GM12878 (cell line): ENCODE measurements around the gene DCBLD1. TPM values are rescaled to one million over a fixed set of nuclear protein-coding genes. Genes with fewer than 3 reads are reported as not detected.

Source experiments
- ATAC-seq: fragments of 200-7000 bp; cut with Tn5 transposase; 3 replicates; pipeline ENCODE4 v1.9.1; 2020; ENCODE audit warnings: mild to moderate bottlenecking, moderate library complexity
- BruUV-seq: library from RNA; stranded (reverse); fragments of 400-500 nt; replicated peaks from 2 replicates; lab custom pipeline; 2021; lab: Mats Ljungman, UMichigan
- CTCF ChIA-PET: fragments of 300-600 bp; sonication (Branson Sonifier 250); formaldehyde crosslinking; extraction: SDS; loops from one replicate; lab custom pipeline; 2021; ENCODE audit warnings: inconsistent platforms; lab: Yijun Ruan, JAX
- POLR2A ChIA-PET: fragments of 350-600 bp; formaldehyde crosslinking; extraction: SDS; loops from one replicate; lab custom pipeline; 2021; ENCODE audit warnings: inconsistent platforms; lab: Charles Lee
- RAD21 ChIA-PET: fragments of 300-600 bp; sonication (Branson Sonifier 250); formaldehyde crosslinking; loops from one replicate; lab custom pipeline; 2023; ENCODE audit warnings: antibody characterized with exemption; ENCODE audit not compliant: unreplicated experiment; lab: Charles Lee
- SMC1A ChIA-PET: fragments of 300-600 bp; sonication (Branson Sonifier 250); formaldehyde crosslinking; loops from one replicate; lab custom pipeline; 2023; ENCODE audit not compliant: unreplicated experiment, uncharacterized antibody; lab: Charles Lee
- DNase-seq: peaks from one replicate; pipeline ENCODE4 v3.0.0-alpha.2; 2011; ENCODE audit warnings: low read depth, low spot score
- FAIRE-seq: peaks from 3 replicates; lab custom pipeline; 2011; peaks lifted over from hg19 to GRCh38; lab: Jason Lieb, UNC
- H2AFZ ChIP-seq: 2 replicates; pipeline ENCODE4 v1.6.0; 2011; ENCODE audit warnings: low read depth, low read length, control low read depth; ENCODE audit not compliant: control insufficient read depth
- H3K27ac ChIP-seq: 2 replicates; pipeline ENCODE4 v1.5.1; 2011; ENCODE audit warnings: control low read depth; ENCODE audit not compliant: control insufficient read depth, insufficient read depth
- H3K27me3 ChIP-seq, 2 experiments: replicated peaks in 1 of 2; 2 replicates each; pipeline versions ENCODE4 v1.6.0 to v1.6.1; 2011; ENCODE audit warnings: low read length in 1 of 2; ENCODE audit not compliant: control insufficient read depth in 2 of 2, insufficient read depth in 2 of 2
- H3K36me3 ChIP-seq, 2 experiments: 2 replicates each; pipeline ENCODE4 v1.5.1; 2011; ENCODE audit warnings: low read length in 1 of 2; ENCODE audit not compliant: control insufficient read depth in 2 of 2, insufficient read depth in 2 of 2
- H3K4me1 ChIP-seq: 2 replicates; pipeline ENCODE4 v1.6.1; 2011; ENCODE audit warnings: mild to moderate bottlenecking, low read length, moderate library complexity, mixed read lengths; ENCODE audit not compliant: control insufficient read depth, insufficient read depth
- H3K4me2 ChIP-seq: 2 replicates; pipeline ENCODE4 v1.6.0; 2011; ENCODE audit warnings: control low read depth; ENCODE audit not compliant: control insufficient read depth, insufficient read depth
- H3K4me3 ChIP-seq: fragments of 200-600 bp; sonication (generic); 2 replicates; pipeline ENCODE4 v1.5.1; 2016
- H3K79me2 ChIP-seq: 2 replicates; pipeline ENCODE4 v1.6.0; 2011; ENCODE audit warnings: low read length; ENCODE audit not compliant: control insufficient read depth, insufficient read depth
- H3K9ac ChIP-seq: 2 replicates; pipeline ENCODE4 v1.8.0; 2011; ENCODE audit warnings: low read length, control low read depth, mixed read lengths; ENCODE audit not compliant: control insufficient read depth, insufficient read depth
- H3K9me3 ChIP-seq: replicated peaks from 3 replicates; pipeline ENCODE4 v1.5.1; 2011; ENCODE audit warnings: mild to moderate bottlenecking, low read length; ENCODE audit not compliant: control insufficient read depth, insufficient read depth
- H4K20me1 ChIP-seq: 2 replicates; pipeline ENCODE4 v1.6.0; 2011; ENCODE audit not compliant: control insufficient read depth, insufficient read depth
- BCLAF1 ChIP-seq: fragments of 450-650 bp; IDR thresholded peaks from 2 replicates; pipeline ENCODE4 v1.6.1; 2017; ENCODE audit warnings: antibody characterized with exemption, mild to moderate bottlenecking, moderate library complexity
- ZNF207 ChIP-seq: fragments of 450-650 bp; IDR thresholded peaks from 2 replicates; pipeline ENCODE4 v1.6.1; 2014; ENCODE audit warnings: antibody characterized with exemption, mild to moderate bottlenecking, borderline replicate concordance
- whole genome bisulfite sequencing: methylation state at CpG from one replicate; pipeline ENCODE4 v1.1.6; 2016; ENCODE audit warnings: low lambda C conversion rate; ENCODE audit not compliant: insufficient replicate concordance, insufficient coverage; ENCODE audit errors: missing lambda C conversion rate; 5-methylcytosine and 5-hydroxymethylcytosine counted together
- in situ Hi-C: fragments of 300-500 bp; cut with MboI; formaldehyde crosslinking; loops from 9 replicates; pipeline ENCODE4 v1.14.3; 2018; ENCODE audit warnings: mixed read lengths
- intact Hi-C: fragments of 100-400 bp; cut with micrococcal nuclease; formaldehyde crosslinking; loops from one replicate; pipeline ENCODE4 v1.14.2; 2022; ENCODE audit not compliant: unreplicated experiment
- polyA plus RNA-seq, 11 experiments: library from polyadenylated mRNA; depleted of rRNA in 4 of 11; unstranded in 6 of 11; stranded (reverse) in 5 of 11; fragments of >200 nt; fragmentation: Nextera tagmentation in 4 of 11; fragmentation: Illumina TruSeq in 1 of 11; extraction: Ambion mirVana in 4 of 11; extraction: Trizol in 1 of 11; gene quantifications; 1 replicate in 1 of 11; 2 replicates in 10 of 11; pipeline versions ENCODE4 v1.2.1 to v1.2.3, GENCODE V29; 2011 to 2016; ENCODE audit warnings: inconsistent platforms in 2 of 11, missing spikeins in 2 of 11, low read depth in 1 of 11
- total RNA-seq, 4 experiments: library from RNA; depleted of rRNA in 3 of 4; stranded (reverse); fragments of >200 nt in 3 of 4; fragmentation: Illumina TruSeq in 1 of 4; extraction: Trizol in 1 of 4; gene quantifications; 2 replicates each; pipeline versions ENCODE4 v1.2.1 to v1.2.3, GENCODE V29; 2013 to 2021

The DCBLD1 gene
- total and polyA plus RNA-seq, 10 of the 15 experiments (the other 5 are each of a cell fraction or from before 2014, with no cell fraction given), result 0.92 to 9.2 (median 8.3) TPM

GRCh38 chr6:117473401-117473800 is 9.1 kb upstream of the DCBLD1 start:
- Histone ChIP-seq H3K9ac (no peak overlapping the region), H4K20me1 (no peaks in the 10 kb centered on the region), H2AFZ (no peak overlapping the region), H3K4me2 (no peak overlapping the region), H3K4me1 (peaks cover 4% of the 10 kb centered on the region; the same call in 1 of the 2 replicates), H3K79me2 (no peaks in the 10 kb centered on the region), H3K27me3 (no peaks in the 10 kb centered on the region), H3K4me3 (no peak overlapping the region), H3K36me3 (no peaks in the 10 kb centered on the region), H3K9me3 (no peaks in the 10 kb centered on the region), H3K27ac (no peak overlapping the region)
- SMC1A ChIA-PET, result interaction anchor here (1.0 kb wide), 1 partner anchor 8 kb away, joined by 3 read pairs; no protein-coding TSS in a partner anchor
- POLR2A ChIA-PET, result no interaction called here
- no TSS peak for BruUV-seq
- WGBS, result 24% methylated on average over 1 of the region's 1 CpG
- CTCF ChIA-PET, result no interaction called here
- FAIRE-seq, result no peak
- RAD21 ChIA-PET, result no interaction called here
- intact Hi-C loops (no loop called here), in situ Hi-C loops (no loop called here)
- DNase-seq, result no peak
- ATAC-seq, result no peak
- TF ChIP-seq BCLAF1 (no peak), ZNF207 (no peak)
- TF ChIP-seq, all 136 proteins: peak for 0
